Measurements from ENCODE around the gene VIT.

Gene VIT

GRCh38 chr2:36658277-36658748 lies 38.2 kb upstream of the VIT start:
- TF ChIP-seq TEAD4 (IDR thresholded peaks at IDR 0.05): peak; percentile 54; the same call in 1 of the 2 replicates
- TF ChIP-seq REST (IDR thresholded peaks at IDR 0.05; ENCODE audit: low read depth): no peak

- TF ChIP-seq CEBPB (IDR thresholded peaks at IDR 0.05): no peak
- TF ChIP-seq CREB1 (IDR thresholded peaks at IDR 0.05; ENCODE audit: low read depth): no peak
- TF ChIP-seq USF1 (IDR thresholded peaks at IDR 0.05): no peak
- TF ChIP-seq EGR1 (IDR thresholded peaks at IDR 0.05): no peak
- TF ChIP-seq YY1 (IDR thresholded peaks at IDR 0.05; ENCODE audit: low read depth): no peak
- TF ChIP-seq EP300 (IDR thresholded peaks at IDR 0.05; ENCODE audit: borderline replicate concordance): no peak
- no peak for TF ChIP-seq NFIC (IDR thresholded peaks at IDR 0.05)
- no peak for TF ChIP-seq TAF1 (IDR thresholded peaks at IDR 0.05; ENCODE audit: low read depth)
- no peak for TF ChIP-seq REST (IDR thresholded peaks at IDR 0.05; ENCODE audit: low read depth)
- no peak for TF ChIP-seq ZBTB7A (IDR thresholded peaks at IDR 0.05; ENCODE audit: low read depth)
- no peak for TF ChIP-seq MAX (IDR thresholded peaks at IDR 0.05)
- TF ChIP-seq TCF12 (IDR thresholded peaks at IDR 0.05; ENCODE audit: low read depth): no peak
- no peak for TF ChIP-seq TEAD4 (IDR thresholded peaks at IDR 0.05)
- no peak for TF ChIP-seq RAD21 (IDR thresholded peaks at IDR 0.05; ENCODE audit: low read depth)
- TF ChIP-seq FOXM1 (IDR thresholded peaks at IDR 0.05; ENCODE audit: borderline replicate concordance, low read depth): no peak
These were observed 37.3 kb upstream of the VIT start for GRCh38 chr2:36659218-36659617.

- no peak for TF ChIP-seq RAD21 (IDR thresholded peaks at IDR 0.05; ENCODE audit: low read depth)
- no peak for TF ChIP-seq TAF1 (IDR thresholded peaks at IDR 0.05; ENCODE audit: low read depth)
- no peak for TF ChIP-seq MAX (IDR thresholded peaks at IDR 0.05)
- no peak for TF ChIP-seq EP300 (IDR thresholded peaks at IDR 0.05; ENCODE audit: borderline replicate concordance)
- TF ChIP-seq EGR1 (IDR thresholded peaks at IDR 0.05): no peak
- TF ChIP-seq NFIC (IDR thresholded peaks at IDR 0.05): no peak
- no peak for TF ChIP-seq TEAD4 (IDR thresholded peaks at IDR 0.05)
- TF ChIP-seq CEBPB (IDR thresholded peaks at IDR 0.05): no peak
- no peak for TF ChIP-seq FOXM1 (IDR thresholded peaks at IDR 0.05; ENCODE audit: borderline replicate concordance, low read depth)
These were observed 36.6 kb upstream of the VIT start for GRCh38 chr2:36659872-36660312.

GRCh38 chr2:36662638-36663037 lies 33.9 kb upstream of the VIT start:
- TF ChIP-seq YY1 (IDR thresholded peaks at IDR 0.05; ENCODE audit: low read depth) (no peak), REST (IDR thresholded peaks at IDR 0.05; ENCODE audit: low read depth) (no peak), TEAD4 (IDR thresholded peaks at IDR 0.05) (no peak), RAD21 (IDR thresholded peaks at IDR 0.05; ENCODE audit: low read depth) (no peak), USF1 (IDR thresholded peaks at IDR 0.05) (no peak), CEBPB (IDR thresholded peaks at IDR 0.05) (no peak), TAF1 (IDR thresholded peaks at IDR 0.05; ENCODE audit: low read depth) (no peak), TCF12 (IDR thresholded peaks at IDR 0.05; ENCODE audit: low read depth) (no peak), FOXM1 (IDR thresholded peaks at IDR 0.05; ENCODE audit: borderline replicate concordance, low read depth) (no peak), CREB1 (IDR thresholded peaks at IDR 0.05; ENCODE audit: low read depth) (no peak), EP300 (IDR thresholded peaks at IDR 0.05; ENCODE audit: borderline replicate concordance) (no peak), MAX (IDR thresholded peaks at IDR 0.05) (no peak), NFIC (IDR thresholded peaks at IDR 0.05) (no peak), EGR1 (IDR thresholded peaks at IDR 0.05) (no peak), ZBTB7A (IDR thresholded peaks at IDR 0.05; ENCODE audit: low read depth) (no peak)

Measured in Ishikawa (cell line).